ENCODE data around the gene RPS6KL1.

The RPS6KL1 gene

GRCh38 chr14:74941676-74942097 lies 18.6 kb upstream of the RPS6KL1 start:
- Histone ChIP-seq H3K27me3 (ENCODE audit: insufficient read depth, low read length, poor library complexity, severe bottlenecking) (no peaks in the 10 kb centered on the region), H3K36me3 (ENCODE audit: insufficient read depth, low read length) (no peaks in the 10 kb centered on the region), H3K9ac (ENCODE audit: low read depth, low read length, poor library complexity, severe bottlenecking) (no peak overlapping the region), H4K20me1 (ENCODE audit: insufficient read depth, low read length, poor library complexity, severe bottlenecking) (no peaks in the 10 kb centered on the region), H3K9me3 (ENCODE audit: insufficient read depth, low read depth, low read length) (no peaks in the 10 kb centered on the region), H3F3A (ENCODE audit: low read depth) (no peaks in the 10 kb centered on the region), H3K9me2 (replicated peaks; ENCODE audit: low read depth, low read length) (no peaks in the 10 kb centered on the region), H2AFZ (ENCODE audit: low read length) (no peak overlapping the region), H3K4me2 (ENCODE audit: low read depth, low read length, poor library complexity, severe bottlenecking) (no peak overlapping the region), H3K79me2 (ENCODE audit: insufficient read depth, low read length) (no peaks in the 10 kb centered on the region), H3K4me1 (ENCODE audit: insufficient read depth, low read length, poor library complexity, severe bottlenecking) (peaks cover 10% of the 10 kb centered on the region), H3K4me3 (ENCODE audit: low read length, poor library complexity, severe bottlenecking) (no peak overlapping the region)
- no peak for TF ChIP-seq CTCF (conservative IDR thresholded peaks at IDR 0.05; ENCODE audit: low read length)
- TF ChIP-seq EZH2phosphoT487 (IDR thresholded peaks at IDR 0.05; ENCODE audit: borderline replicate concordance): no peak

GRCh38 chr14:74940956-74941565 lies 18.0 kb upstream of the RPS6KL1 start:
- no peak overlapping the region for H3K9ac ChIP-seq (ENCODE audit: low read depth, low read length, poor library complexity, severe bottlenecking)
- H3K9me2 ChIP-seq (replicated peaks; ENCODE audit: low read depth, low read length): no peaks in the 10 kb centered on the region
- no peaks in the 10 kb centered on the region for H3K27me3 ChIP-seq (ENCODE audit: insufficient read depth, low read length, poor library complexity, severe bottlenecking)
- no peak overlapping the region for H3K4me3 ChIP-seq (ENCODE audit: low read length, poor library complexity, severe bottlenecking)
- H3K36me3 ChIP-seq (ENCODE audit: insufficient read depth, low read length): no peaks in the 10 kb centered on the region
- H3K4me2 ChIP-seq (ENCODE audit: low read depth, low read length, poor library complexity, severe bottlenecking): no peak overlapping the region
- H3K4me1 ChIP-seq (ENCODE audit: insufficient read depth, low read length, poor library complexity, severe bottlenecking): peaks cover 7% of the 10 kb centered on the region
- TF ChIP-seq EZH2phosphoT487 (IDR thresholded peaks at IDR 0.05; ENCODE audit: borderline replicate concordance) (no peak), CTCF (conservative IDR thresholded peaks at IDR 0.05; ENCODE audit: low read length) (no peak)
- no peak overlapping the region for H2AFZ ChIP-seq (ENCODE audit: low read length)
- no peaks in the 10 kb centered on the region for H3K9me3 ChIP-seq (ENCODE audit: insufficient read depth, low read depth, low read length)
- no peaks in the 10 kb centered on the region for H3F3A ChIP-seq (ENCODE audit: low read depth)
- no peaks in the 10 kb centered on the region for H4K20me1 ChIP-seq (ENCODE audit: insufficient read depth, low read length, poor library complexity, severe bottlenecking)
- H3K79me2 ChIP-seq (ENCODE audit: insufficient read depth, low read length): no peaks in the 10 kb centered on the region

GRCh38 chr14:74938531-74939495 lies 15.8 kb upstream of the RPS6KL1 start:
- no peak overlapping the region for H3K4me3 ChIP-seq (ENCODE audit: low read length, poor library complexity, severe bottlenecking)
- H3K9me3 ChIP-seq (ENCODE audit: insufficient read depth, low read depth, low read length): no peaks in the 10 kb centered on the region
- H3K9ac ChIP-seq (ENCODE audit: low read depth, low read length, poor library complexity, severe bottlenecking): no peak overlapping the region
- TF ChIP-seq CTCF (conservative IDR thresholded peaks at IDR 0.05; ENCODE audit: low read length): no peak
- TF ChIP-seq EZH2phosphoT487 (IDR thresholded peaks at IDR 0.05; ENCODE audit: borderline replicate concordance): no peak
- H3K4me1 ChIP-seq (ENCODE audit: insufficient read depth, low read length, poor library complexity, severe bottlenecking): peaks cover 15% of the 10 kb centered on the region
- H3K36me3 ChIP-seq (ENCODE audit: insufficient read depth, low read length): no peaks in the 10 kb centered on the region
- no peaks in the 10 kb centered on the region for H3K79me2 ChIP-seq (ENCODE audit: insufficient read depth, low read length)
- no peak overlapping the region for H2AFZ ChIP-seq (ENCODE audit: low read length)
- H3F3A ChIP-seq (ENCODE audit: low read depth): no peaks in the 10 kb centered on the region
- no peaks in the 10 kb centered on the region for H3K9me2 ChIP-seq (replicated peaks; ENCODE audit: low read depth, low read length)
- H4K20me1 ChIP-seq (ENCODE audit: insufficient read depth, low read length, poor library complexity, severe bottlenecking): no peaks in the 10 kb centered on the region
- H3K4me2 ChIP-seq (ENCODE audit: low read depth, low read length, poor library complexity, severe bottlenecking): no peak overlapping the region
- no peaks in the 10 kb centered on the region for H3K27me3 ChIP-seq (ENCODE audit: insufficient read depth, low read length, poor library complexity, severe bottlenecking)

All from Loucy (cell line).